ENCODE measurements around the gene MRPS16.
A peak's percentile ranks its signal among the peaks of the same experiment; 100 is the strongest.

The MRPS16 gene

GRCh38 chr10:73246646-73247508, 5.6 kb downstream of the MRPS16 start, which contains the start of gene DNAJC9:
TSS of gene DNAJC9 (minus strand) at chr10:73247255. CDS start at chr10:73247189, 66 bp downstream.
- H3K9ac ChIP-seq (ENCODE audit: low read length) = peak within 1 kb of the TSS; percentile 96
- peak within 1 kb of the TSS; percentile 91 to 98 for H3K4me3 ChIP-seq (ENCODE audit: insufficient read depth in 1 of 2, low read depth in 1 of 2, low read length in 2 of 2)
- peak within 1 kb of the TSS; percentile 91 for H2AFZ ChIP-seq (ENCODE audit: low read depth, low read length)
- peak; percentile 93 for DNase-seq
- H2AK5ac ChIP-seq (ENCODE audit: low read length, severe bottlenecking) = peak within 1 kb of the TSS; percentile 37
- H3K4me1 ChIP-seq (ENCODE audit: control insufficient read depth, insufficient read depth, low read depth, low read length) = peaks cover 12% of the 10 kb centered on the region
- H2BK5ac ChIP-seq (ENCODE audit: low read depth, low read length, poor library complexity, severe bottlenecking) = peak within 1 kb of the TSS; percentile 66
- H3K27ac ChIP-seq (ENCODE audit: low read length, poor library complexity, severe bottlenecking) = peak within 1 kb of the TSS; percentile 70
- H2BK120ac ChIP-seq (ENCODE audit: low read depth, low read length) = no peak within 1 kb of the TSS
- H2BK15ac ChIP-seq (ENCODE audit: low read depth, poor library complexity, severe bottlenecking) = no peak within 1 kb of the TSS
- H3K36me3 ChIP-seq (ENCODE audit: control insufficient read depth in 1 of 2, insufficient read depth in 2 of 2, low read depth in 1 of 2, low read length in 2 of 2) = peaks cover 9 to 59% of the 10 kb centered on the region in 2 experiments
- WGBS = under 1% methylated on average over 78 of the region's 78 CpGs
- no peak within 1 kb of the TSS for H2BK12ac ChIP-seq (ENCODE audit: low read length in 2 of 2)
- peak within 1 kb of the TSS; percentile 59 to 91 for H3K18ac ChIP-seq (ENCODE audit: low read depth in 1 of 2, low read length in 2 of 2)
- H3K9me3 ChIP-seq (ENCODE audit: control insufficient read depth, low read length) = no peaks in the 10 kb centered on the region
- H4K8ac ChIP-seq (ENCODE audit: low read length) = peak within 1 kb of the TSS; percentile 88
- H3K79me1 ChIP-seq (replicated peaks; ENCODE audit: low read length, poor library complexity, severe bottlenecking) = peaks cover 12% of the 10 kb centered on the region
- peak within 1 kb of the TSS in 1 of 2 experiments; percentile 78 for H3K4ac ChIP-seq (ENCODE audit: low read depth in 1 of 2, low read length in 2 of 2)
- no peaks in the 10 kb centered on the region for H3K27me3 ChIP-seq (ENCODE audit: control insufficient read depth in 1 of 2, insufficient read depth in 1 of 2, low read length in 2 of 2)
- H4K91ac ChIP-seq (ENCODE audit: low read length) = peak within 1 kb of the TSS; percentile 98
- peak within 1 kb of the TSS in 1 of 2 experiments; percentile 48 for H3K23ac ChIP-seq (ENCODE audit: low read length in 2 of 2)
- peak within 1 kb of the TSS; percentile 90 for H3K4me2 ChIP-seq (ENCODE audit: low read length, poor library complexity, severe bottlenecking)
- H3K14ac ChIP-seq (ENCODE audit: low read length in 2 of 2) = peak within 1 kb of the TSS; percentile 86 to 95

GRCh38 chr10:73246322-73246645, 6.2 kb downstream of the MRPS16 start:
- Histone ChIP-seq H4K91ac (ENCODE audit: low read length) (no peak overlapping the region), H3K14ac (ENCODE audit: low read length in 2 of 2) (peak overlapping the region in 1 of 2 experiments; percentile 86), H3K9me3 (ENCODE audit: control insufficient read depth, low read length) (no peaks in the 10 kb centered on the region), H3K4ac (ENCODE audit: low read depth in 1 of 2, low read length in 2 of 2) (no peak overlapping the region), H3K27me3 (ENCODE audit: control insufficient read depth in 1 of 2, insufficient read depth in 1 of 2, low read length in 2 of 2) (no peaks in the 10 kb centered on the region), H2BK12ac (ENCODE audit: low read length in 2 of 2) (no peak overlapping the region), H3K23ac (ENCODE audit: low read length in 2 of 2) (no peak overlapping the region), H3K18ac (ENCODE audit: low read depth in 1 of 2, low read length in 2 of 2) (no peak overlapping the region), H2AFZ (ENCODE audit: low read depth, low read length) (no peak overlapping the region), H3K4me3 (ENCODE audit: insufficient read depth in 1 of 2, low read depth in 1 of 2, low read length in 2 of 2) (peak overlapping the region in 1 of 2 experiments; percentile 91), H4K8ac (ENCODE audit: low read length) (no peak overlapping the region), H3K36me3 (ENCODE audit: control insufficient read depth in 1 of 2, insufficient read depth in 2 of 2, low read depth in 1 of 2, low read length in 2 of 2) (peaks cover 9 to 65% of the 10 kb centered on the region in 2 experiments), H3K4me2 (ENCODE audit: low read length, poor library complexity, severe bottlenecking) (peak overlapping the region; percentile 90), H2BK15ac (ENCODE audit: low read depth, poor library complexity, severe bottlenecking) (no peak overlapping the region), H3K79me1 (replicated peaks; ENCODE audit: low read length, poor library complexity, severe bottlenecking) (peaks cover 12% of the 10 kb centered on the region), H3K27ac (ENCODE audit: low read length, poor library complexity, severe bottlenecking) (peak overlapping the region; percentile 70), H2AK5ac (ENCODE audit: low read length, severe bottlenecking) (no peak overlapping the region), H2BK5ac (ENCODE audit: low read depth, low read length, poor library complexity, severe bottlenecking) (no peak overlapping the region), H3K4me1 (ENCODE audit: control insufficient read depth, insufficient read depth, low read depth, low read length) (peaks cover 6% of the 10 kb centered on the region), H3K9ac (ENCODE audit: low read length) (peak overlapping the region; percentile 96), H2BK120ac (ENCODE audit: low read depth, low read length) (no peak overlapping the region)
- 0% methylated on average over 4 of the region's 8 CpGs for WGBS
- no peak for DNase-seq

- Histone ChIP-seq H2BK120ac (ENCODE audit: low read depth, low read length) (no peak overlapping the region), H4K8ac (ENCODE audit: low read length) (no peak overlapping the region), H3K27me3 (ENCODE audit: control insufficient read depth in 1 of 2, insufficient read depth in 1 of 2, low read length in 2 of 2) (no peaks in the 10 kb centered on the region), H3K9me3 (ENCODE audit: control insufficient read depth, low read length) (no peaks in the 10 kb centered on the region), H3K27ac (ENCODE audit: low read length, poor library complexity, severe bottlenecking) (no peak overlapping the region), H3K36me3 (ENCODE audit: control insufficient read depth in 1 of 2, insufficient read depth in 2 of 2, low read depth in 1 of 2, low read length in 2 of 2) (peaks cover 10 to 66% of the 10 kb centered on the region in 2 experiments), H3K23ac (ENCODE audit: low read length in 2 of 2) (no peak overlapping the region), H2AK5ac (ENCODE audit: low read length, severe bottlenecking) (no peak overlapping the region), H3K18ac (ENCODE audit: low read depth in 1 of 2, low read length in 2 of 2) (no peak overlapping the region), H3K4ac (ENCODE audit: low read depth in 1 of 2, low read length in 2 of 2) (no peak overlapping the region), H2AFZ (ENCODE audit: low read depth, low read length) (no peak overlapping the region), H2BK12ac (ENCODE audit: low read length in 2 of 2) (no peak overlapping the region), H3K79me1 (replicated peaks; ENCODE audit: low read length, poor library complexity, severe bottlenecking) (peaks cover 14% of the 10 kb centered on the region), H3K4me2 (ENCODE audit: low read length, poor library complexity, severe bottlenecking) (peak overlapping the region; percentile 3), H2BK5ac (ENCODE audit: low read depth, low read length, poor library complexity, severe bottlenecking) (no peak overlapping the region), H3K4me3 (ENCODE audit: insufficient read depth in 1 of 2, low read depth in 1 of 2, low read length in 2 of 2) (peak overlapping the region in 1 of 2 experiments; percentile 91), H3K9ac (ENCODE audit: low read length) (peak overlapping the region; percentile 96), H3K14ac (ENCODE audit: low read length in 2 of 2) (no peak overlapping the region), H2BK15ac (ENCODE audit: low read depth, poor library complexity, severe bottlenecking) (no peak overlapping the region), H3K4me1 (ENCODE audit: control insufficient read depth, insufficient read depth, low read depth, low read length) (peaks cover 5% of the 10 kb centered on the region), H4K91ac (ENCODE audit: low read length) (no peak overlapping the region)
- DNase-seq = peak; percentile 14
- 60% methylated on average over 8 of the region's 8 CpGs for WGBS
Measured at GRCh38 chr10:73244866-73245477, 7.5 kb downstream of the MRPS16 start.

- no peak overlapping the region for H2AK5ac ChIP-seq (ENCODE audit: low read length, severe bottlenecking)
- no peak overlapping the region for H2BK15ac ChIP-seq (ENCODE audit: low read depth, poor library complexity, severe bottlenecking)
- H3K27ac ChIP-seq (ENCODE audit: low read length, poor library complexity, severe bottlenecking) = no peak overlapping the region
- H2BK5ac ChIP-seq (ENCODE audit: low read depth, low read length, poor library complexity, severe bottlenecking) = no peak overlapping the region
- H3K4ac ChIP-seq (ENCODE audit: low read depth in 1 of 2, low read length in 2 of 2) = no peak overlapping the region
- H4K8ac ChIP-seq (ENCODE audit: low read length) = no peak overlapping the region
- peaks cover 20 to 90% of the 10 kb centered on the region in 2 experiments for H3K36me3 ChIP-seq (ENCODE audit: control insufficient read depth in 1 of 2, insufficient read depth in 2 of 2, low read depth in 1 of 2, low read length in 2 of 2)
- H3K23ac ChIP-seq (ENCODE audit: low read length in 2 of 2) = no peak overlapping the region
- H3K18ac ChIP-seq (ENCODE audit: low read depth in 1 of 2, low read length in 2 of 2) = no peak overlapping the region
- no peak overlapping the region for H2AFZ ChIP-seq (ENCODE audit: low read depth, low read length)
- H2BK12ac ChIP-seq (ENCODE audit: low read length in 2 of 2) = no peak overlapping the region
- H3K4me3 ChIP-seq (ENCODE audit: insufficient read depth in 1 of 2, low read depth in 1 of 2, low read length in 2 of 2) = no peak overlapping the region
- DNase-seq = no peak
- H3K79me1 ChIP-seq (replicated peaks; ENCODE audit: low read length, poor library complexity, severe bottlenecking) = peaks cover 15% of the 10 kb centered on the region
- WGBS = 100% methylated on average over 2 of the region's 2 CpGs
- H3K4me2 ChIP-seq (ENCODE audit: low read length, poor library complexity, severe bottlenecking) = no peak overlapping the region
- H2BK120ac ChIP-seq (ENCODE audit: low read depth, low read length) = no peak overlapping the region
- no peaks in the 10 kb centered on the region for H3K27me3 ChIP-seq (ENCODE audit: control insufficient read depth in 1 of 2, insufficient read depth in 1 of 2, low read length in 2 of 2)
- H3K9me3 ChIP-seq (ENCODE audit: control insufficient read depth, low read length) = no peaks in the 10 kb centered on the region
- peaks cover 3% of the 10 kb centered on the region for H3K4me1 ChIP-seq (ENCODE audit: control insufficient read depth, insufficient read depth, low read depth, low read length)
- H3K9ac ChIP-seq (ENCODE audit: low read length) = no peak overlapping the region
- H3K14ac ChIP-seq (ENCODE audit: low read length in 2 of 2) = no peak overlapping the region
- no peak overlapping the region for H4K91ac ChIP-seq (ENCODE audit: low read length)
Measured at GRCh38 chr10:73239908-73240307, 12.5 kb downstream of the MRPS16 start.

All from mesenchymal stem cell (in vitro differentiated cells and primary cell).